Type B pancreatic cell (in vitro differentiated cells): ENCODE measurements around the gene CHRNA5. TPM values are rescaled to one million over a fixed set of nuclear protein-coding genes. Genes with fewer than 3 reads are reported as not detected.
"Not testable (repeated sequence)": the region's sequence is repeated elsewhere in the genome, so short reads cannot be mapped to it uniquely, and the experiment has no call there.

Experiments
- DNase-seq: peaks from one replicate; pipeline ENCODE4 v3.0.0; 2021; ENCODE audit warnings: mixed read lengths; ENCODE audit not compliant: unreplicated experiment; ENCODE audit errors: extremely low spot score
- H3K27ac Mint-ChIP-seq: 2 replicates; pipeline ENCODE4 v1.8.0; 2021; ENCODE audit warnings: mild to moderate bottlenecking, mixed read lengths
- H3K27me3 Mint-ChIP-seq: 2 replicates; pipeline ENCODE4 v1.8.0; 2021; ENCODE audit warnings: mixed read lengths
- H3K36me3 Mint-ChIP-seq: 2 replicates; pipeline ENCODE4 v1.8.0; 2021; ENCODE audit warnings: mixed read lengths
- H3K4me1 Mint-ChIP-seq: one replicate; pipeline ENCODE4 v1.8.0; 2021; ENCODE audit warnings: mixed read lengths; ENCODE audit not compliant: unreplicated experiment
- H3K4me3 Mint-ChIP-seq: 2 replicates; pipeline ENCODE4 v1.8.0; 2021; ENCODE audit warnings: mild to moderate bottlenecking, mixed read lengths
- H3K9me3 Mint-ChIP-seq: 2 replicates; pipeline ENCODE4 v1.8.0; 2021; ENCODE audit warnings: mixed read lengths
- total RNA-seq: library from RNA; stranded (reverse); gene quantifications from 2 replicates; pipeline ENCODE4 v1.2.1, GENCODE V29; 2021; ENCODE audit warnings: low replicate concordance
- TF ChIP-seq, protein P1 (sequence below): fragments of 200-600 bp; sonication (generic); conservative IDR thresholded peaks from 2 replicates; pipeline ENCODE4 v1.5.0; 2021; ENCODE audit warnings: antibody characterized with exemption, mild to moderate bottlenecking

The CHRNA5 gene
- total RNA-seq, 1 donor from 2014 or later, result 11.5 TPM

DNA sequence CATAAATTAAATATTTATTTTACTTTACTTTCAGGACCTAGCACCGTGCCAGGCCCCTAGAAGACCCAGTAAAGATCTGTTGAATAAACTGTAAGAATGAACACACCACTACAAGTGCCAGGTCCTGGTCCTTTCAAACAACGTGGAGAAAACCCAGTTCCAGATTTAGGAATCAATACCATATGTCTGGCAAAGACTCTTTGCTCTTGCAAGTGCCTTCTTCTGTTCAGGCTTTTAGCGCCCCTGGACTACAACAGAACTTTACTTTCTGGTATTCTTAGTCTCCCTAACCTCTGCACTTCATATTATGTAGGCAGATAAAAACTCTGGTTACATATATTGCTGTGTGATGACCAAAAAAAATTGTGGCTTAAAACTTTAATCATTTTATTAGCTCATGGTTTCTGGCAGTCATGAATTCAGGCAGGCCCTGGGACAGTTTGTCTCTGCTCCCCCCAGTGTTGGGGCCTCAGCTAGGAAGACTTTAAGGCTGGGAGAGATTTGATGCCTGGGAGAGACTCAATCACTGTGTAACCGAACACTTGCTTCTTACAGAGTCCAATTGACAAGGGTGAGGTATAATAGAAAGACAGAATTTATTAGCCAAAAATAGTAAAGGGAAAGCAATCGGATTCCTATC, 27.9 kb upstream of the CHRNA5 start:
- no peaks in the 10 kb centered on the region for H3K9me3 Mint-ChIP-seq
- no peak for DNase-seq
- no peak overlapping the region for H3K27ac Mint-ChIP-seq
- H3K4me3 Mint-ChIP-seq, result no peak overlapping the region
- H3K27me3 Mint-ChIP-seq, result no peaks in the 10 kb centered on the region
- peaks cover 10% of the 10 kb centered on the region for H3K4me1 Mint-ChIP-seq
- TF ChIP-seq, protein P1, sequence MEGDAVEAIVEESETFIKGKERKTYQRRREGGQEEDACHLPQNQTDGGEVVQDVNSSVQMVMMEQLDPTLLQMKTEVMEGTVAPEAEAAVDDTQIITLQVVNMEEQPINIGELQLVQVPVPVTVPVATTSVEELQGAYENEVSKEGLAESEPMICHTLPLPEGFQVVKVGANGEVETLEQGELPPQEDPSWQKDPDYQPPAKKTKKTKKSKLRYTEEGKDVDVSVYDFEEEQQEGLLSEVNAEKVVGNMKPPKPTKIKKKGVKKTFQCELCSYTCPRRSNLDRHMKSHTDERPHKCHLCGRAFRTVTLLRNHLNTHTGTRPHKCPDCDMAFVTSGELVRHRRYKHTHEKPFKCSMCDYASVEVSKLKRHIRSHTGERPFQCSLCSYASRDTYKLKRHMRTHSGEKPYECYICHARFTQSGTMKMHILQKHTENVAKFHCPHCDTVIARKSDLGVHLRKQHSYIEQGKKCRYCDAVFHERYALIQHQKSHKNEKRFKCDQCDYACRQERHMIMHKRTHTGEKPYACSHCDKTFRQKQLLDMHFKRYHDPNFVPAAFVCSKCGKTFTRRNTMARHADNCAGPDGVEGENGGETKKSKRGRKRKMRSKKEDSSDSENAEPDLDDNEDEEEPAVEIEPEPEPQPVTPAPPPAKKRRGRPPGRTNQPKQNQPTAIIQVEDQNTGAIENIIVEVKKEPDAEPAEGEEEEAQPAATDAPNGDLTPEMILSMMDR, result no peak
- peaks cover 3% of the 10 kb centered on the region for H3K36me3 Mint-ChIP-seq

DNA sequence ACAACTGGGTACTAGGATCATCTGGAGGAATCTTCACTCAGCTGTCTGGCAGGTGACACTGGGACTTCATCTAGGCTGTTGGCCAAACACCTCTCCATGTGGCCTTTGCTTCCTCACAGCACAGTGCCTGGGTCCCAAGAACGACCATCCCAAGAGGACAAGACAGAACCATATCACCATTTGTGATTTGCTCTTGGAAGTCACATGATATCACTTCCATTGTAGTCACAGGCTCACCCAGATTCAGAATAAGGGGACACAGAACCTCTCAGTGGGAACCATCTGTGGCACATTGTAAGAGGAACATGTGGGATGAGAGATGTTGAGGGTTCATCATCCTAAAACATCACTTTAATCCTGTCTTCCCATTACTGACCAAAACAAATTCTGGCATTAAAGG, 27.0 kb upstream of the CHRNA5 start:
- Mint-ChIP-seq H3K27ac (no peak overlapping the region), H3K27me3 (no peaks in the 10 kb centered on the region), H3K36me3 (peaks cover 6% of the 10 kb centered on the region), H3K4me3 (peak overlapping the region; percentile 8), H3K9me3 (no peaks in the 10 kb centered on the region), H3K4me1 (peaks cover 10% of the 10 kb centered on the region)
- TF ChIP-seq, protein P1, result no peak
- DNase-seq, result no peak

DNA sequence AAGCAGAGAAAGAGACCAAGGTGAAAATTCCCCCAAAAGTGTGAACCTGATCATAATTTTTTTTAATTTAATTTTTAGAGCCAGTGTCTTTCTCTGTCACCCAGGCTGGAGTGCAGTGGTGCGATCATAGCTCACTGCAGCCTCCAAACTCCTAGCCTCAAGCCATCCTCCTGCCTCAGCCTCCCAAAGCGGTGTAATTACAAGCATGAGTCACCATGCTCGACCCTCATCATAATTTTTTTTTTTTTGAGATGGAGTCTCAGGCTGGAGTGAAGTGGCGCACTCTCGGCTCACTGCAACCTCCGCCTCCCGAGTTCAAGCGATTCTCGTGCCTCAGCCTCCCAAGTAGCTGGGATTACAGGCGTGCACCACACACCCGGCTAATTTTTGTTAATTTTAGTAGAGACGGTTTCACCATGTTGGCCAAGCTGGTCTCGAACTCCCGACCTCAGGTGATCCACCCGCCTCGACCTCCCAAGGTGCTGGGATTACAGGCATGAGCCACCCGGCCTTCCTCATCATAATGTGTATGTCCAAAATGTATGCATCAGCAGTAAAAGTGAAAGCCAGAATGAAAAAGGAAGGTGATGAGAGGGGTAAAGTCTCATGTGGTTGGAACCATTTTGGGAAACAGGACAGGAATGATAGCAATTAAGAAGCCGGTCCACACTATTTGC, 25.7 kb upstream of the CHRNA5 start:
- not testable (repeated sequence) for H3K27me3 Mint-ChIP-seq, H3K9me3 Mint-ChIP-seq, H3K36me3 Mint-ChIP-seq, DNase-seq
- Mint-ChIP-seq H3K4me3 (peak overlapping the region; percentile 100), H3K27ac (peak overlapping the region; percentile 95), H3K4me1 (peaks cover 10% of the 10 kb centered on the region)

DNA sequence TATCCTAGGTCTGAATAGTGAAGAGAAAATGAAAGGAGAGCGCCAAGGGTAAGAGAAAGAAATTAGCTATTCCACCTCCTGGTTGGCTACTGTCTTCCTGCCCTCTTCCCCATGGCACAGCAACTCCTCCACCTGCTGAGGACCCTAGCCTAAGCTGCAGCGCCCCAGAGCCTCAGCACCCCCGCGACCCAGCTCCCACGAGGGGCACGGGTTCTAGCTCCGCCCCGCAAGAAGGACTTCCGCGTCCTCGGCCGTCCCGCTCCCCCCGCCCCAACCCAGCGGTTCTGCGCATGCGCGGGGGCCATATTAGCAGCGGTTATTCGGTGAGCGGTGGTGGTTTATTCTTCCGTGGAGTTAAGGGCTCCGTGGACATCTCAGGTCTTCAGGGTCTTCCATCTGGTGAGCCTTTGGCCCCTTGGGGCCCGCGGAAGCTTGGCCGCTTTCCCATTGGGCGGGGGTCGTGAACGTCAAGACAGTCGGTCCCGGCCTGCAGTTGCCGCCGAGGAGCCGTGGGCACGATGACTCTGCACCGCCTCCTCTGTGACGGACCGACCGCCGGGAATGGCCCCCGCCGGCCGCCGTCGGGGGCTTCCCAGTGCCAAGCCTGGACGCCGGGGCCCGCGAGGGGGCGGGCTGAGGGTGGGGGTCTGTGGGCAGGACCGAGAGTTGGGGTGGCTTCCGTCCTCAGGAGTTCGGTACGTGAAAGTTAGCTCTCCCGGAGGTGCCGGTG, 25.0 kb upstream of the CHRNA5 start, which contains the start of gene PSMA4:
TSS of gene PSMA4 (plus strand) at position 304 of the 730 bp plus-strand sequence. CDS start 1,484 bp downstream, outside the sequence.
- Mint-ChIP-seq H3K27me3 (no peaks in the 10 kb centered on the region), H3K9me3 (no peaks in the 10 kb centered on the region), H3K4me3 (peak within 1 kb of the TSS; percentile 100), H3K4me1 (peaks cover 10% of the 10 kb centered on the region), H3K27ac (peak within 1 kb of the TSS; percentile 95), H3K36me3 (peaks cover 9% of the 10 kb centered on the region)
- DNase-seq, result peak; percentile 95
- TF ChIP-seq, protein P1, result peak; percentile 36

DNA sequence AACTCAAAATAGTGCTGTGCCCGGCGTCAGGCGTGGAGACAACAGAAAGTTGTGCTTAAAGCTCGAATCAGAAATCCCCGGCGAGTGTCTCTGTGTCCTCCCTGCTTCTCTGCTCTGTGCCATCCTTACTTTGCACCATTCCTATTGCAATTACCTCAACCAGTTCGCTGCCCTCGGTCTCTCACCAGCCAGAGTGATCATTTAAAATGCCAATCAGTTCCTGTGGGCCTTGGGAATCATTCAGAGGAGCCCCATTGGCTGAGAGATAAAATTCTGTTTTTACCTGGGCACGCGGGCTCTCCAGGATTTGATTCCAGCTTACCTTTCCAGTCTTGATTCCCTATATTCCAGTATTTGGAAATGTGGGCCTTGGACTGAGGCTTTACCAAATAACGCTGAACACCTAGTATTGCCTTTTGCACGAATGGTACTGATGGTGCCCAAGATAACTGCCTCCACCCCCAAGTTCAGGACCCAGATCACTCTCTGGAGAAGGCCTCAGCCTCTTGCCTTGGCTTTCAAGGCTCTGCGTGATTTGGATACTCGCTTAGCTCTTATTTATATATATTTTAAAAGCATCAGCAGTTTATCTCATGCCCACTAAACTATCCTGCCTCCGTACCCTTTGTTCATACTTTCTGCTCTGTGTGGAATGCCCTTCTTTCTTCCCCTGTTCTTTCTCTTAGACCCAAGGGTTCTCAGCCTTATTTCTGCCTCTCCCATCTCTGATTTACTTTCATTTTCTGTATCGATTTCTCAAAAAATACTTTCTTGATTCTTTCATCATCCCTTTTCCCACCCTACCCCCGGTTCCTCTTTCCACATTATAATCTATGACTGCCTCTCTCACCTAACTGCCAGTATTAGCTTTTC, 24.2 kb upstream of the CHRNA5 start:
- peak overlapping the region; percentile 95 for H3K27ac Mint-ChIP-seq
- H3K9me3 Mint-ChIP-seq, result no peaks in the 10 kb centered on the region
- H3K4me3 Mint-ChIP-seq, result peak overlapping the region; percentile 100
- TF ChIP-seq, protein P1, result no peak
- peaks cover 13% of the 10 kb centered on the region for H3K36me3 Mint-ChIP-seq
- H3K27me3 Mint-ChIP-seq, result no peaks in the 10 kb centered on the region
- H3K4me1 Mint-ChIP-seq, result peaks cover 10% of the 10 kb centered on the region
- DNase-seq, result no peak
